Tibial nerve (tissue), 4 donors: Measurements from ENCODE around the gene PYGO2. TPM values are rescaled to one million over a fixed set of nuclear protein-coding genes. Genes with fewer than 3 reads are reported as not detected.
"Not testable (repeated sequence)": the region's sequence is repeated elsewhere in the genome, so short reads cannot be mapped to it uniquely, and the experiment has no call there.

Experiments used
- DNase-seq, 2 donors: peaks; one replicate each; pipeline ENCODE4 v3.0.0-alpha.2; 2019; ENCODE audit warnings: low spot score in 2 of 2
- H3K27ac ChIP-seq, 4 donors: fragments of 200-600 bp; sonication (generic) in 3 of 4; one replicate each; pipeline ENCODE4 v1.5.1; 2017 to 2019; ENCODE audit warnings: mild to moderate bottlenecking in 1 of 4
- H3K27me3 ChIP-seq, 2 donors: fragments of 200-600 bp; sonication (generic) in 1 of 2; one replicate each; pipeline versions ENCODE4 v1.5.1 to v1.6.0; 2017 to 2019
- H3K36me3 ChIP-seq, 3 donors: fragments of 200-600 bp; sonication (generic); one replicate each; pipeline ENCODE4 v1.5.1; 2018 to 2019
- H3K4me1 ChIP-seq, 4 donors: fragments of 200-600 bp; sonication (generic) in 3 of 4; one replicate each; pipeline ENCODE4 v1.5.1; 2017 to 2019
- H3K4me3 ChIP-seq, 4 donors: fragments of 200-600 bp; sonication (generic) in 3 of 4; one replicate each; pipeline ENCODE4 v1.5.1; 2017 to 2019; ENCODE audit warnings: mild to moderate bottlenecking in 1 of 4, moderate library complexity in 1 of 4
- H3K9me3 ChIP-seq, 4 donors: fragments of 200-600 bp; sonication (generic) in 3 of 4; one replicate each; pipeline ENCODE4 v1.5.1; 2017 to 2019
- EP300 ChIP-seq, 2 donors: sonication (generic); formaldehyde crosslinking; IDR thresholded peaks; one replicate each; pipeline ENCODE4 v1.6.1; 2017; ENCODE audit warnings: antibody characterized with exemption in 2 of 2, mild to moderate bottlenecking in 1 of 2
- POLR2A ChIP-seq, 2 donors: fragments of 450-650 bp; IDR thresholded peaks; one replicate each; pipeline ENCODE4 v1.6.1; 2017; ENCODE audit warnings: antibody characterized with exemption in 2 of 2, mild to moderate bottlenecking in 2 of 2, moderate library complexity in 2 of 2
- WGBS, 2 donors: methylation state at CpG; one replicate each; pipeline ENCODE4 v1.1.5; 2018; 5-methylcytosine and 5-hydroxymethylcytosine counted together
- total RNA-seq, 4 donors: library from RNA; depleted of rRNA; stranded (reverse); fragments of >200 nt; gene quantifications; one replicate each; pipeline ENCODE4 v1.1.0, GENCODE V29; 2016
- TF ChIP-seq, protein P1 (sequence below), 5 experiments: fragments of 200-600 bp in 3 of 5; fragments of 450-650 bp in 2 of 5; sonication (generic) in 3 of 5; IDR thresholded peaks; one replicate each; pipeline ENCODE4 v1.5.1; 2016 to 2019; ENCODE audit warnings: antibody characterized with exemption in 5 of 5, mild to moderate bottlenecking in 3 of 5, moderate library complexity in 2 of 5

The PYGO2 gene
- total RNA-seq, 4 donors from 2014 or later: 18.6 to 24.3 (median 23.5) TPM

DNA sequence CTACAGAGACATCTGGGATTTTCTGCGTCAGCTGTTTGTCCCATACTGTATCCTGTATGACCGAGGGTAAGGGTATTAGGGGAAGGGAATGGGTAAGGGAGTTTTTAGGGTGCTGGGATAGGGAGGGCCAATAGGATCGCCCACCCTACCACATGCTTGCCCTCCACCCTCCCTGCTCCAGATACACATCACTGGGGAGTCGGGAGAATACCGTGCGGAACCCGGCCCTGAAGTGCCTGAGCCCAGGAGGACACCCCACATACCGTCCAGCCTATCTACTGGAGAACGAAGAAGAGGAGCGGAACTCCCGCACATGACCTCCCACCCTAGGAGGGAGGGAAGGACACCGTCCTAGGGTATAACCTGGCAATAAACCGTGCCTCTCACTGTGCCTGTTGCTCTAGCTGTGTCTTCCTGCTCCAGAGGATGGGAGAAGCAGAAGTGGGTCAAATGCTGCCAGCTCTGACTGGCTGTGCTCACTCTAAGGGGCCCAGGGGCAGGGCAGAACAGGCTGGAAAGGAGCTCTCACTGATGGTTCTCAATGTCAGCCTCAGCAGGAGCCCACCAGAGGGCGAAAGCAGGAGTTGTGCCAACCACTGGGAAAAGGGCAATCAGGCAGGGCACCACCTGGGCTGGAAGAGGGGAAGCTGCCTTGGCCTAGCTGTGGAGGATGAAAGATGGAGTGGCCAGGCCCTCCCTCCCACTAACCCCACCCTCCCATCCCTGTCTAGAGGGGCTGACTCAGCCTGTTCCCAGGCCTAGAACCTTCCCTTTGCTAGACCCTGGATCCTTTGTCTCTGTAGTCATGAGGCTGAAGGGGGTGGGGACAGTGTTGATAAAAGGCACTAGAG lies 31.4 kb upstream of the PYGO2 start:
- 79 to 83% methylated on average over 13 to 14 of the region's 14 CpGs for WGBS, 2 donors
- Histone ChIP-seq H3K4me1 (peaks cover 0 to 16% (median 0%) of the 10 kb centered on the region in 4 donors), H3K4me3 (no peak overlapping the region), H3K27me3 (no peaks in the 10 kb centered on the region), H3K27ac (no peak overlapping the region), H3K9me3 (no peaks in the 10 kb centered on the region), H3K36me3 (peaks cover 0 to 55% (median 0%) of the 10 kb centered on the region in 3 donors)
- TF ChIP-seq EP300 (IDR thresholded peaks at IDR 0.05): no peak
- no peak for TF ChIP-seq POLR2A (IDR thresholded peaks at IDR 0.05)
- TF ChIP-seq, protein P1, sequence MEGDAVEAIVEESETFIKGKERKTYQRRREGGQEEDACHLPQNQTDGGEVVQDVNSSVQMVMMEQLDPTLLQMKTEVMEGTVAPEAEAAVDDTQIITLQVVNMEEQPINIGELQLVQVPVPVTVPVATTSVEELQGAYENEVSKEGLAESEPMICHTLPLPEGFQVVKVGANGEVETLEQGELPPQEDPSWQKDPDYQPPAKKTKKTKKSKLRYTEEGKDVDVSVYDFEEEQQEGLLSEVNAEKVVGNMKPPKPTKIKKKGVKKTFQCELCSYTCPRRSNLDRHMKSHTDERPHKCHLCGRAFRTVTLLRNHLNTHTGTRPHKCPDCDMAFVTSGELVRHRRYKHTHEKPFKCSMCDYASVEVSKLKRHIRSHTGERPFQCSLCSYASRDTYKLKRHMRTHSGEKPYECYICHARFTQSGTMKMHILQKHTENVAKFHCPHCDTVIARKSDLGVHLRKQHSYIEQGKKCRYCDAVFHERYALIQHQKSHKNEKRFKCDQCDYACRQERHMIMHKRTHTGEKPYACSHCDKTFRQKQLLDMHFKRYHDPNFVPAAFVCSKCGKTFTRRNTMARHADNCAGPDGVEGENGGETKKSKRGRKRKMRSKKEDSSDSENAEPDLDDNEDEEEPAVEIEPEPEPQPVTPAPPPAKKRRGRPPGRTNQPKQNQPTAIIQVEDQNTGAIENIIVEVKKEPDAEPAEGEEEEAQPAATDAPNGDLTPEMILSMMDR (IDR thresholded peaks at IDR 0.05): no peak
- DNase-seq: no peak

- Histone ChIP-seq H3K36me3 (peaks cover 0 to 73% (median 0%) of the 10 kb centered on the region in 3 donors), H3K4me1 (peaks cover 0 to 5% (median 0%) of the 10 kb centered on the region in 4 donors), H3K27ac (no peak overlapping the region), H3K4me3 (no peak overlapping the region), H3K27me3 (no peaks in the 10 kb centered on the region), H3K9me3 (no peaks in the 10 kb centered on the region)
- 90 to 91% methylated on average over 8 of the region's 8 CpGs for WGBS, 2 donors
- TF ChIP-seq POLR2A (IDR thresholded peaks at IDR 0.05) (no peak), EP300 (IDR thresholded peaks at IDR 0.05) (no peak)
- TF ChIP-seq, protein P1 (IDR thresholded peaks at IDR 0.05): no peak
- DNase-seq: no peak
Observed at GRCh38 chr1:154990276-154990675, 28.7 kb upstream of the PYGO2 start.

- 75 to 84% methylated on average over 3 of the region's 3 CpGs for WGBS, 2 donors
- TF ChIP-seq EP300 (IDR thresholded peaks at IDR 0.05) (no peak), POLR2A (IDR thresholded peaks at IDR 0.05) (no peak)
- TF ChIP-seq, protein P1 (IDR thresholded peaks at IDR 0.05): no peak
- DNase-seq: no peak
- Histone ChIP-seq H3K27me3 (no peaks in the 10 kb centered on the region), H3K9me3 (no peaks in the 10 kb centered on the region), H3K27ac (no peak overlapping the region), H3K36me3 (peaks cover 0 to 73% (median 0%) of the 10 kb centered on the region in 3 donors), H3K4me1 (peaks cover 0 to 12% (median 3%) of the 10 kb centered on the region in 4 donors), H3K4me3 (no peak overlapping the region)
Observed at GRCh38 chr1:154989195-154989860, 27.7 kb upstream of the PYGO2 start.

GRCh38 chr1:154988058-154988954 lies 26.7 kb upstream of the PYGO2 start:
- Histone ChIP-seq H3K9me3 (no peaks in the 10 kb centered on the region), H3K4me1 (peaks cover 3 to 21% (median 9%) of the 10 kb centered on the region in 4 donors), H3K27me3 (no peaks in the 10 kb centered on the region), H3K27ac (no peak overlapping the region), H3K36me3 (peaks cover 0 to 69% (median 0%) of the 10 kb centered on the region in 3 donors), H3K4me3 (no peak overlapping the region)
- no peak for TF ChIP-seq EP300 (IDR thresholded peaks at IDR 0.05)
- 86 to 87% methylated on average over 17 of the region's 17 CpGs for WGBS, 2 donors
- DNase-seq: no peak

DNA sequence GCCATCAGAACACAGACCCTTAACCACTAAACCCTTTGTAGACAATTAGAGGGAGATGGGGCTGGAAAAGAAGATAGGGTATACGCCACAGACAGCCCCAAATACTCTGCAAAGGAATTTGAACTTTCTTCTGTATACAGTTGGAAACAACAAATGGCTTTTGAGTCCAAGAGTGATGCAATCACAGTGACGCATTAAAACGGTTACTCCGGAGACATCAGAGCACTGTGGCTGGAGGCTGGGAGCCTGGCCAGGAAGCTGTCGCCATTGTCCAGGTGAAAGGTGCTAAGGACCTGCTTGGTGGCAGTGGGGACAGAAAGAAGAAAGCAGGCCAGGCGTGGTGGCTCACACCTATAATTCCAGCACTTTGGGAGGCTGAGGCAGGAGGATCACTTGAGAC lies 25.7 kb upstream of the PYGO2 start:
- peaks cover 3 to 26% (median 12%) of the 10 kb centered on the region in 4 donors for H3K4me1 ChIP-seq
- no peaks in the 10 kb centered on the region for H3K9me3 ChIP-seq
- peaks cover 0 to 60% (median 0%) of the 10 kb centered on the region in 3 donors for H3K36me3 ChIP-seq
- WGBS, 2 donors: 80 to 81% methylated on average over 6 of the region's 6 CpGs
- no peaks in the 10 kb centered on the region for H3K27me3 ChIP-seq
- no peak overlapping the region for H3K4me3 ChIP-seq
- no peak for DNase-seq
- TF ChIP-seq EP300 (IDR thresholded peaks at IDR 0.05): no peak
- TF ChIP-seq POLR2A (IDR thresholded peaks at IDR 0.05): no peak
- TF ChIP-seq, protein P1 (IDR thresholded peaks at IDR 0.05): no peak
- no peak overlapping the region for H3K27ac ChIP-seq

DNA sequence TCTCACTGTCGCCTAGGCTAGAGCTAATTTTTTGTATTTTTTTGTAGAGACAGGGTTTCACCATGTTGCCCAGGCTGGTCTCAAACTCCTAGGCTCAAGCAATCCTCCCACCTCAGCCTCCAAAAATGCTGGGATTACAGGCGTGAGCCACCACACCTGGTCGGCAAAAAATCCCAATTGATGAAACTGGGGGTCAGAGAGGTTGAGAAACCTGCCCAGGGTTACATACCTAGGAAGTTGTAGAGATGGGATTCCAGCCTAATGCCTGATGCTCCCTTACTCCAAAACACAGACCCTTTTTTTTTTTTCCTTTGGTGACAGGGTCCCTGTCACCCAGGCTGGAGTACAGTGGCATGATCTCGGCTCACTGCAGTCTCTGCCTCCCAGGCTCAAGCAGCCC lies 25.2 kb upstream of the PYGO2 start:
- H3K9me3 ChIP-seq: not testable (repeated sequence)
- peaks cover 0 to 54% (median 0%) of the 10 kb centered on the region in 3 donors for H3K36me3 ChIP-seq

More for the DNA sequence above, 25.2 kb upstream of the PYGO2 start:
- 85 to 88% methylated on average over 4 of the region's 4 CpGs for WGBS, 2 donors
- H3K4me3 ChIP-seq, H3K27me3 ChIP-seq, H3K27ac ChIP-seq, DNase-seq: not testable (repeated sequence)
- H3K4me1 ChIP-seq: peaks cover 3 to 29% (median 13%) of the 10 kb centered on the region in 4 donors
